HCT116 (cell line): Measurements from ENCODE around the gene GAL3ST2. TPM values are rescaled to one million over a fixed set of nuclear protein-coding genes. Genes with fewer than 3 reads are reported as not detected.
"Not testable (repeated sequence)": the region's sequence is repeated elsewhere in the genome, so short reads cannot be mapped to it uniquely, and the experiment has no call there.

Source experiments
- ATAC-seq: fragments of 200-7000 bp; cut with Tn5 transposase; 2 replicates; pipeline ENCODE4 v1.9.1; 2020; ENCODE audit warnings: mild to moderate bottlenecking, moderate library complexity
- BruUV-seq: library from RNA; stranded (reverse); fragments of 400-500 nt; replicated peaks from 2 replicates; lab custom pipeline; 2021; lab: Mats Ljungman, UMichigan
- CTCF ChIA-PET: fragments of 300-600 bp; sonication (Branson Sonifier 250); formaldehyde crosslinking; loops from one replicate; lab custom pipeline; 2021; ENCODE audit warnings: antibody characterized with exemption; lab: Charles Lee
- POLR2A ChIA-PET: fragments of 300-600, 350-600 bp; sonication (Branson Sonifier 250); formaldehyde crosslinking; loops from one replicate; lab custom pipeline; 2021; ENCODE audit warnings: antibody characterized with exemption; lab: Charles Lee
- RAD21 ChIA-PET, 2 experiments: fragments of 300-600 bp; sonication (Branson Sonifier 250); formaldehyde crosslinking; loops; one replicate each; lab custom pipeline; 2023; ENCODE audit warnings: low total read pairs in 2 of 2; ENCODE audit not compliant: uncharacterized antibody in 2 of 2, unreplicated experiment in 2 of 2, low non-redundant PET in 1 of 2; lab: Charles Lee
- DNase-seq: peaks from one replicate; pipeline ENCODE4 v3.0.0-alpha.2; 2010; ENCODE audit warnings: low read depth, low spot score
- H2AFZ ChIP-seq: fragments of 200-600 bp; shearing (Covaris generic), sonication (generic); 2 replicates; pipeline ENCODE4 v1.6.1; 2017; ENCODE audit warnings: low read depth, mixed run types, mixed read lengths, antibody characterized with exemption, low read length; ENCODE audit not compliant: poor library complexity, severe bottlenecking
- H3K27ac ChIP-seq: 2 replicates; pipeline ENCODE4 v1.5.1; 2012; ENCODE audit warnings: low read depth, low read length
- H3K27me3 ChIP-seq: fragments of 200-600 bp; sonication (generic); 2 replicates; pipeline ENCODE4 v1.6.1; 2016; ENCODE audit warnings: mixed run types, low read length, mixed read lengths; ENCODE audit not compliant: insufficient read depth
- H3K36me3 ChIP-seq, 2 experiments: fragments of 200-500 bp in 1 of 2; fragments of 200-600 bp in 1 of 2; sonication (Bioruptor generic) in 1 of 2; sonication (generic) in 1 of 2; 2 replicates each; pipeline versions ENCODE4 v1.5.1 to v1.6.1; 2014 to 2016; ENCODE audit warnings: low read length in 2 of 2, inconsistent platforms in 1 of 2, mixed read lengths in 1 of 2, mixed run types in 1 of 2; ENCODE audit not compliant: insufficient read depth in 2 of 2, control insufficient read depth in 1 of 2
- H3K4me1 ChIP-seq, 2 experiments: fragments of 200-600 bp in 1 of 2; sonication (generic) in 1 of 2; 2 replicates each; pipeline versions ENCODE4 v1.5.1 to v1.6.1; 2012 to 2017; ENCODE audit warnings: low read length in 2 of 2, inconsistent platforms in 1 of 2, mild to moderate bottlenecking in 1 of 2, mixed read lengths in 1 of 2, mixed run types in 1 of 2, moderate library complexity in 1 of 2; ENCODE audit not compliant: insufficient read depth in 2 of 2, control insufficient read depth in 1 of 2
- H3K4me2 ChIP-seq: fragments of 200-600 bp; sonication (generic); 2 replicates; pipeline ENCODE4 v1.6.1; 2017; ENCODE audit warnings: mixed run types, low read length, mixed read lengths
- H3K4me3 ChIP-seq, 2 experiments: fragments of 200-600 bp in 1 of 2; sonication (generic) in 1 of 2; replicated peaks in 1 of 2; 2 replicates each; pipeline ENCODE4 v1.5.1; 2011 to 2016; ENCODE audit warnings: low read length in 2 of 2, control low read depth in 1 of 2, low read depth in 1 of 2, mild to moderate bottlenecking in 1 of 2, mixed read lengths in 1 of 2, mixed run types in 1 of 2
- H3K79me2 ChIP-seq: fragments of 200-600 bp; sonication (generic); 2 replicates; pipeline ENCODE4 v1.6.1; 2017; ENCODE audit warnings: mild to moderate bottlenecking, mixed run types, low read length, moderate library complexity, mixed read lengths; ENCODE audit not compliant: insufficient read depth
- H3K9ac ChIP-seq: fragments of 200-600 bp; sonication (generic); 2 replicates; pipeline ENCODE4 v1.6.1; 2016; ENCODE audit warnings: low read length, mixed read lengths
- H3K9me2 ChIP-seq: fragments of 200-600 bp; sonication (generic), shearing (Covaris generic); 2 replicates; pipeline ENCODE4 v1.6.1; 2017; ENCODE audit warnings: mixed run types, mild to moderate bottlenecking, moderate library complexity; ENCODE audit not compliant: insufficient read depth
- H3K9me3 ChIP-seq, 2 experiments: fragments of 200-500 bp in 1 of 2; fragments of 200-600 bp in 1 of 2; sonication (Bioruptor generic) in 1 of 2; sonication (generic) in 1 of 2; 2 replicates each; pipeline ENCODE4 v1.6.1; 2014 to 2017; ENCODE audit warnings: low read length in 2 of 2, mixed read lengths in 2 of 2, inconsistent platforms in 1 of 2, low read depth in 1 of 2, mild to moderate bottlenecking in 1 of 2, mixed run types in 1 of 2, moderate library complexity in 1 of 2; ENCODE audit not compliant: control insufficient read depth in 1 of 2, insufficient read depth in 1 of 2
- H4K20me1 ChIP-seq: fragments of 200-600 bp; sonication (generic), shearing (Covaris generic); 2 replicates; pipeline ENCODE4 v1.6.1; 2017; ENCODE audit warnings: mixed run types, mild to moderate bottlenecking, moderate library complexity; ENCODE audit not compliant: insufficient read depth
- EGR1 ChIP-seq: IDR thresholded peaks from 2 replicates; pipeline ENCODE4 v1.6.1; 2012; ENCODE audit warnings: low read depth
- ELF1 ChIP-seq: IDR thresholded peaks from 2 replicates; pipeline ENCODE4 v1.6.1; 2012; ENCODE audit warnings: low read depth, borderline replicate concordance
- EZH2 ChIP-seq: fragments of 200-600 bp; sonication (generic); IDR thresholded peaks from 2 replicates; pipeline ENCODE4 v1.6.1; 2017; ENCODE audit warnings: antibody characterized with exemption, mixed run types
- FOSL1 ChIP-seq: IDR thresholded peaks from 2 replicates; pipeline ENCODE4 v1.6.1; 2012; ENCODE audit warnings: low read depth
- JUND ChIP-seq: IDR thresholded peaks from 2 replicates; pipeline ENCODE4 v1.6.1; 2012
- POLR2A ChIP-seq: IDR thresholded peaks from 2 replicates; pipeline ENCODE4 v1.7.0; 2011; ENCODE audit warnings: borderline replicate concordance; ENCODE audit not compliant: insufficient read depth, insufficient read length; ENCODE audit errors: extremely low read depth
- POLR2AphosphoS5 ChIP-seq: IDR thresholded peaks from 2 replicates; pipeline ENCODE4 v1.6.1; 2011; ENCODE audit warnings: mild to moderate bottlenecking, low read depth, low read length, moderate library complexity
- RAD21 ChIP-seq: IDR thresholded peaks from 2 replicates; pipeline ENCODE4 v1.6.1; 2012; ENCODE audit warnings: low read depth, mild to moderate bottlenecking
- ZFX ChIP-seq: fragments of 450-650 bp; IDR thresholded peaks from 2 replicates; pipeline ENCODE4 v1.6.1; 2017
- intact Hi-C: fragments of 100-400 bp; cut with micrococcal nuclease; formaldehyde crosslinking; loops from 2 replicates; pipeline ENCODE4 v1.10.0; 2022
- total RNA-seq: library from RNA; stranded (reverse); gene quantifications from one replicate; pipeline ENCODE4 v1.2.1, GENCODE V29; 2021; ENCODE audit not compliant: unreplicated experiment
- TF ChIP-seq, protein P1 (sequence below): IDR thresholded peaks from 2 replicates; pipeline ENCODE4 v1.6.1; 2012
- TF ChIP-seq, protein P2 (sequence below): IDR thresholded peaks from 2 replicates; pipeline ENCODE4 v1.6.1; 2012

The GAL3ST2 gene
- total RNA-seq, 1 experiment from 2014 or later = 0.44 TPM

DNA sequence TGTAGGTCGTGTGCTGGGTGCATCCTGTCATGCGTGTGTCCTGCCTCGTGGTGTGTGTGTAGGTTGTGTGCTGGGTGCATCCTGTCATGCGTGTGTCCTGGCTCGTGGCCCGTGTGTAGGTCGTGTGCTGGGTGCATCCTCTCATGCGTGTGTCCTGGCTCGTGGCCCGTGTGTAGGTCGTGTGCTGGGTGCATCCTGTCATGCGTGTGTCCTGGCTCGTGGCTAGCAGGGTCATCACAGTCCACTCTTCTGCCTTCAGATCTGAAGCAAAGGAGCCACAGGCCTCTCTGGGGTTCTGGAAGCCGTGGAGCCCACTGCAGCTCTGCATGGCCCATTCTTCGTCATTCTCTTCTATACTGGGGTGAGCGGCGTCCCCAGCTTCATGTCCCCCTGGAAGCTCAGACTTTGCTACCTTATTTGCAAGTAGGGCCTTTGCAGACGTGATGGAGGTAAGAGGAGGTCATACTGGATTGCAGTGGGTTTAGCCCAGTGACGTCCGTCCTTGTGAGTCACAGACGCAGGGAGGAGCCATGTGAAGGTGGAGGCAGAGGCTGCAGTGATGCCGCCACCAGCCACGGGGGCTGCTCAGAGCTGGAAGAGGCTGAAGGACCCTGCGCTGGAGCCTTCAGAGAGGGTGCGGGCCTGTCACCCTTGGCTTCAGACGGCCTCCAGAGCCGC lies 43.5 kb downstream of the GAL3ST2 start:
- RAD21 ChIA-PET = not testable (repeated sequence)

DNA sequence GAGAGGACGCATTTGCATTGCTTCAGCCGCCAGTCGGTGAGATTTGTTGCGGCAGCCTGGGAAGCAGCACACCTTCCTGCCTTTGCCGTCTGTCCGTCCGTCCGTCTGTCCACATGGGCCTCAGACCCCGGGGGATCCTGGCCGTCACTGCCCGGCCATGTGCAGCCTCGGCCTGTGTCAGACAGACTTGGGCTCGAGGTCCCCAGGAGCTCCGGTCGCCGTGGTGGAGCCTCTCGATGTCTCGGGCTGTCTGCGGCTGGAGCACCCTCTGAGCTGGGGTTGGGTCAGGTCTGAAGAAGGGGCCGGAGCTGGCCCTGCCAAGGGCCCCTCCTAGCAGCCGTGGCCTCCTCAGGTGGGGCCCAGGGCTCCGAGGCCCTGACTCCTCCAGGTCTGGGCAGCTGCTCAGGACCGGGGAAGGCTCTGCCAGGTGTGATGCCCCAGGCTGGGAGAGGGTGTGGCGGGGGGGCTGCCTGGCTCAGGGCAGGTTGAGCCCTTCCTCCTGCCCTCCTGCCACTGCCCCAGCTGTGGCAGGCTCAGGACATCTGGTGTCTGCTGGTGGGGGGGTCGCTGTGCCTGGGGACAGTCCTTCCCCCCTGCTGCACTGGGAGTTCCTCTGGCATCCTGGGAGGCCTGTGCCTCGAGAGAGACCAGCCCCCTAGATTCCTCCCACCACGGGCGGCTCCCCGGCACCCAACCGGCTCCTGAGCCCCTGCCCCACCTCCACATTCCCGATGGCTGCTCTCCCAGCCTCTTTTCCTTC lies 44.2 kb downstream of the GAL3ST2 start:
- Histone ChIP-seq H3K79me2 (no peaks in the 10 kb centered on the region), H3K9me3 (no peaks in the 10 kb centered on the region), H2AFZ (no peak overlapping the region), H3K27me3 (no peaks in the 10 kb centered on the region), H3K9me2 (no peaks in the 10 kb centered on the region), H4K20me1 (no peaks in the 10 kb centered on the region), H3K4me2 (no peak overlapping the region), H3K4me3 (no peak overlapping the region), H3K9ac (no peak overlapping the region), H3K4me1 (no peaks in the 10 kb centered on the region), H3K36me3 (no peaks in the 10 kb centered on the region), H3K27ac (no peak overlapping the region)
- ChIA-PET POLR2A (no interaction called here), RAD21 (no interaction called here), CTCF (no interaction called here)
- BruUV-seq = no TSS peak
- TF ChIP-seq POLR2AphosphoS5 = no peak
- no peak for TF ChIP-seq JUND
- TF ChIP-seq FOSL1 = no peak
- no peak for TF ChIP-seq ELF1
- no peak for TF ChIP-seq EZH2
- TF ChIP-seq EGR1 = no peak
- TF ChIP-seq POLR2A = no peak
- TF ChIP-seq ZFX = no peak
- TF ChIP-seq, protein P1, sequence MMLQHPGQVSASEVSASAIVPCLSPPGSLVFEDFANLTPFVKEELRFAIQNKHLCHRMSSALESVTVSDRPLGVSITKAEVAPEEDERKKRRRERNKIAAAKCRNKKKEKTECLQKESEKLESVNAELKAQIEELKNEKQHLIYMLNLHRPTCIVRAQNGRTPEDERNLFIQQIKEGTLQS = no peak
- TF ChIP-seq, protein P2, sequence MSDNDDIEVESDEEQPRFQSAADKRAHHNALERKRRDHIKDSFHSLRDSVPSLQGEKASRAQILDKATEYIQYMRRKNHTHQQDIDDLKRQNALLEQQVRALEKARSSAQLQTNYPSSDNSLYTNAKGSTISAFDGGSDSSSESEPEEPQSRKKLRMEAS = no peak
- no peak for TF ChIP-seq RAD21
- intact Hi-C loops = no loop called here
- DNase-seq (no peak), ATAC-seq (no peak)

More for the DNA sequence above, 43.5 kb downstream of the GAL3ST2 start:
- intact Hi-C loops, ATAC-seq, H3K36me3 ChIP-seq, H3K4me1 ChIP-seq, H4K20me1 ChIP-seq, H3K9me2 ChIP-seq, CTCF ChIA-PET, H2AFZ ChIP-seq, H3K79me2 ChIP-seq, H3K9me3 ChIP-seq, H3K27me3 ChIP-seq, H3K4me2 ChIP-seq, H3K27ac ChIP-seq, DNase-seq, H3K4me3 ChIP-seq, H3K9ac ChIP-seq, BruUV-seq, POLR2A ChIA-PET: not testable (repeated sequence)
